Liver (tissue), 9 donors: ENCODE results near the gene FKBP5. TPM values are rescaled to one million over a fixed set of nuclear protein-coding genes. Genes with fewer than 3 reads are reported as not detected.
"Not testable (repeated sequence)": the region's sequence is repeated elsewhere in the genome, so short reads cannot be mapped to it uniquely, and the experiment has no call there.

Experiments used
- DNase-seq: peaks from one replicate; pipeline ENCODE4 v3.0.0-alpha.2; 2017; ENCODE audit warnings: low spot score
- H3K27ac ChIP-seq, 2 donors: one replicate each; pipeline ENCODE4 v1.7.0; 2013; ENCODE audit warnings: inconsistent platforms in 2 of 2, low read length in 2 of 2, control low read depth in 1 of 2, low read depth in 1 of 2, mild to moderate bottlenecking in 1 of 2
- H3K27me3 ChIP-seq, 4 donors: one replicate each; pipeline versions ENCODE4 v1.6.1 to v1.7.0; 2013; ENCODE audit warnings: low read length in 3 of 4, inconsistent platforms in 1 of 4, mild to moderate bottlenecking in 1 of 4, moderate library complexity in 1 of 4; ENCODE audit not compliant: control insufficient read depth in 4 of 4, insufficient read depth in 4 of 4
- H3K36me3 ChIP-seq, 4 donors: one replicate each; pipeline versions ENCODE4 v1.6.1 to v1.7.0; 2013; ENCODE audit warnings: low read length in 3 of 4, mild to moderate bottlenecking in 3 of 4, low read depth in 1 of 4, moderate library complexity in 1 of 4; ENCODE audit not compliant: control insufficient read depth in 4 of 4, insufficient read depth in 3 of 4
- H3K4me1 ChIP-seq, 4 donors: one replicate each; pipeline versions ENCODE4 v1.6.1 to v1.7.0; 2013; ENCODE audit warnings: low read length in 3 of 4, mild to moderate bottlenecking in 3 of 4, moderate library complexity in 1 of 4; ENCODE audit not compliant: control insufficient read depth in 4 of 4, insufficient read depth in 4 of 4
- H3K4me3 ChIP-seq, 3 donors: one replicate each; pipeline versions ENCODE4 v1.6.1 to v1.7.0; 2013; ENCODE audit warnings: low read length in 3 of 3, control low read depth in 1 of 3, low read depth in 1 of 3, mild to moderate bottlenecking in 1 of 3
- H3K9ac ChIP-seq, 2 donors: one replicate each; pipeline ENCODE4 v1.7.0; 2013; ENCODE audit warnings: low read length in 2 of 2, mild to moderate bottlenecking in 2 of 2, moderate library complexity in 2 of 2, control low read depth in 1 of 2, low read depth in 1 of 2
- H3K9me3 ChIP-seq, 4 donors: one replicate each; pipeline versions ENCODE4 v1.6.1 to v1.7.0; 2013; ENCODE audit warnings: low read length in 3 of 4; ENCODE audit not compliant: control insufficient read depth in 4 of 4
- EGR1 ChIP-seq, 2 donors: IDR thresholded peaks; 2 replicates each; pipeline ENCODE4 v1.6.1; 2016 to 2018; ENCODE audit warnings: antibody characterized with exemption in 2 of 2, low read depth in 2 of 2
- FOXA1 ChIP-seq: IDR thresholded peaks from 2 replicates; pipeline ENCODE4 v1.6.1; 2016; ENCODE audit warnings: antibody characterized with exemption
- FOXA2 ChIP-seq: IDR thresholded peaks from 2 replicates; pipeline ENCODE4 v1.6.1; 2016; ENCODE audit warnings: antibody characterized with exemption
- GABPA ChIP-seq, 2 donors: IDR thresholded peaks in 1 of 2; conservative IDR thresholded peaks in 1 of 2; 2 replicates each; pipeline ENCODE4 v1.6.1; 2016; ENCODE audit warnings: antibody characterized with exemption in 2 of 2, mild to moderate bottlenecking in 1 of 2, moderate library complexity in 1 of 2
- HNF4A ChIP-seq, 2 donors: conservative IDR thresholded peaks; 2 replicates each; pipeline ENCODE4 v1.6.1; 2016; ENCODE audit warnings: antibody characterized with exemption in 2 of 2, mild to moderate bottlenecking in 2 of 2
- JUND ChIP-seq, 2 donors: IDR thresholded peaks; 2 replicates each; pipeline ENCODE4 v1.6.1; 2016; ENCODE audit warnings: antibody characterized with exemption in 2 of 2
- MAX ChIP-seq: IDR thresholded peaks from 2 replicates; pipeline ENCODE4 v1.6.1; 2016; ENCODE audit warnings: antibody characterized with exemption
- RAD21 ChIP-seq, 2 donors: IDR thresholded peaks; 2 replicates each; pipeline ENCODE4 v1.6.1; 2016; ENCODE audit warnings: antibody characterized with exemption in 2 of 2, mild to moderate bottlenecking in 2 of 2
- SP1 ChIP-seq: IDR thresholded peaks from 2 replicates; pipeline ENCODE4 v1.6.1; 2018; ENCODE audit warnings: antibody characterized with exemption, mild to moderate bottlenecking
- TAF1 ChIP-seq: conservative IDR thresholded peaks from 2 replicates; pipeline ENCODE4 v1.6.1; 2016; ENCODE audit warnings: antibody characterized with exemption, mild to moderate bottlenecking
- WGBS: extraction: QIAGEN DNeasy Blood & Tissue Kit; methylation state at CpG from one replicate; pipeline ENCODE4 v1.1.7; 2013; 5-methylcytosine and 5-hydroxymethylcytosine counted together
- polyA plus RNA-seq, 2 donors: library from polyadenylated mRNA; stranded (reverse) in 1 of 2; unstranded in 1 of 2; fragments of 200-250 nt in 1 of 2; fragments of >200 nt in 1 of 2; fragmentation: Nextera tagmentation in 1 of 2; extraction: Ambion mirVana in 1 of 2; gene quantifications; one replicate each; pipeline versions ENCODE4 v1.2.1 to v1.2.3, GENCODE V29; 2013 to 2015
- total RNA-seq, 2 donors: library from RNA; depleted of rRNA; stranded (reverse); fragments of >200 nt; gene quantifications; one replicate each; pipeline ENCODE4 v1.2.3, GENCODE V29; 2014
- TF ChIP-seq, protein P1 (sequence below): IDR thresholded peaks from 2 replicates; pipeline ENCODE4 v1.6.1; 2016; ENCODE audit warnings: antibody characterized with exemption
- TF ChIP-seq, protein P2 (sequence below): IDR thresholded peaks from 2 replicates; pipeline ENCODE4 v1.6.1; 2016; ENCODE audit warnings: antibody characterized with exemption
- TF ChIP-seq, protein P3 (sequence below): IDR thresholded peaks from 2 replicates; pipeline ENCODE4 v1.6.1; 2016; ENCODE audit warnings: antibody characterized with exemption, mild to moderate bottlenecking
- donor health status: healthy.
- donor health status: healthy.
- donor health status: healthy.
- donor health status: healthy.
- donor health status: healthy.

The FKBP5 gene
- total and polyA plus RNA-seq, 4 donors = 10.3 to 132 (median 63.7) TPM

- Histone ChIP-seq H3K4me1 (no peaks in the 10 kb centered on the region), H3K27me3 (no peaks in the 10 kb centered on the region), H3K27ac (no peak overlapping the region), H3K9ac (no peak overlapping the region), H3K4me3 (no peak overlapping the region), H3K9me3 (no peaks in the 10 kb centered on the region), H3K36me3 (no peaks in the 10 kb centered on the region)
- DNase-seq = no peak
- WGBS = 97% methylated on average over 2 of the region's 2 CpGs
- TF ChIP-seq, protein P1, sequence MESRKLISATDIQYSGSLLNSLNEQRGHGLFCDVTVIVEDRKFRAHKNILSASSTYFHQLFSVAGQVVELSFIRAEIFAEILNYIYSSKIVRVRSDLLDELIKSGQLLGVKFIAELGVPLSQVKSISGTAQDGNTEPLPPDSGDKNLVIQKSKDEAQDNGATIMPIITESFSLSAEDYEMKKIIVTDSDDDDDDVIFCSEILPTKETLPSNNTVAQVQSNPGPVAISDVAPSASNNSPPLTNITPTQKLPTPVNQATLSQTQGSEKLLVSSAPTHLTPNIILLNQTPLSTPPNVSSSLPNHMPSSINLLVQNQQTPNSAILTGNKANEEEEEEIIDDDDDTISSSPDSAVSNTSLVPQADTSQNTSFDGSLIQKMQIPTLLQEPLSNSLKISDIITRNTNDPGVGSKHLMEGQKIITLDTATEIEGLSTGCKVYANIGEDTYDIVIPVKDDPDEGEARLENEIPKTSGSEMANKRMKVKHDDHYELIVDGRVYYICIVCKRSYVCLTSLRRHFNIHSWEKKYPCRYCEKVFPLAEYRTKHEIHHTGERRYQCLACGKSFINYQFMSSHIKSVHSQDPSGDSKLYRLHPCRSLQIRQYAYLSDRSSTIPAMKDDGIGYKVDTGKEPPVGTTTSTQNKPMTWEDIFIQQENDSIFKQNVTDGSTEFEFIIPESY = no peak
Measured at GRCh38 chr6:35541836-35542235, 146.9 kb downstream of the FKBP5 start.

DNA sequence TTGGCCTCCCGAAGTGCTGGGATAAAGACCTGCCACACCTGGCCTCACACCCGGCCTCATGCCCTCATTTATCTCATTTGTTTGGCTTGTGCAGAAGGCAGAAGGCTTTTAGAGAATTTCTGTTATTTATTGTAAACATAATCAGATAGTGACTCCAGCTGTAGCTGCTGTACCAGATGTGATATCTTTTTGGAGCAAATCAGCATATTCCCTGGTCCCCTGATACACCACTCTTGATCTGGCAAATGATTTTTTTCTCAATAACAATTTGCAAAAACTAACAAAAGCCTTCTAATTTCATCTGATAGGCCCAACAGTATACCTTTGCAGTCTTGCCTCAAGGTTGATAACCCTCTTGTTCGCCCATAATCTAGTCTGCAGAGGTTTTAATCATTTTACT lies 149.5 kb downstream of the FKBP5 start:
- Histone ChIP-seq H3K4me3 (no peak overlapping the region), H3K9ac (no peak overlapping the region), H3K4me1 (no peaks in the 10 kb centered on the region), H3K27me3 (no peaks in the 10 kb centered on the region), H3K9me3 (no peaks in the 10 kb centered on the region), H3K27ac (no peak overlapping the region), H3K36me3 (no peaks in the 10 kb centered on the region)
- WGBS = 86% methylated on average over 3 of the region's 3 CpGs
- DNase-seq = no peak
- TF ChIP-seq GABPA (IDR thresholded peaks at IDR 0.05 in 1 of 2, conservative IDR thresholded peaks at IDR 0.05 in 1 of 2) = no peak
- no peak for TF ChIP-seq FOXA2
- TF ChIP-seq JUND (IDR thresholded peaks at IDR 0.05) = no peak
- TF ChIP-seq, protein P2, sequence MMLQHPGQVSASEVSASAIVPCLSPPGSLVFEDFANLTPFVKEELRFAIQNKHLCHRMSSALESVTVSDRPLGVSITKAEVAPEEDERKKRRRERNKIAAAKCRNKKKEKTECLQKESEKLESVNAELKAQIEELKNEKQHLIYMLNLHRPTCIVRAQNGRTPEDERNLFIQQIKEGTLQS = no peak
- TF ChIP-seq TAF1 = no peak
- TF ChIP-seq HNF4A (conservative IDR thresholded peaks at IDR 0.05) = no peak
- TF ChIP-seq EGR1 (IDR thresholded peaks at IDR 0.05; ENCODE audit: low read depth in 2 of 2) = no peak
- no peak for TF ChIP-seq RAD21 (IDR thresholded peaks at IDR 0.05)
- TF ChIP-seq, protein P1 = no peak
- no peak for TF ChIP-seq MAX
- TF ChIP-seq, protein P3, sequence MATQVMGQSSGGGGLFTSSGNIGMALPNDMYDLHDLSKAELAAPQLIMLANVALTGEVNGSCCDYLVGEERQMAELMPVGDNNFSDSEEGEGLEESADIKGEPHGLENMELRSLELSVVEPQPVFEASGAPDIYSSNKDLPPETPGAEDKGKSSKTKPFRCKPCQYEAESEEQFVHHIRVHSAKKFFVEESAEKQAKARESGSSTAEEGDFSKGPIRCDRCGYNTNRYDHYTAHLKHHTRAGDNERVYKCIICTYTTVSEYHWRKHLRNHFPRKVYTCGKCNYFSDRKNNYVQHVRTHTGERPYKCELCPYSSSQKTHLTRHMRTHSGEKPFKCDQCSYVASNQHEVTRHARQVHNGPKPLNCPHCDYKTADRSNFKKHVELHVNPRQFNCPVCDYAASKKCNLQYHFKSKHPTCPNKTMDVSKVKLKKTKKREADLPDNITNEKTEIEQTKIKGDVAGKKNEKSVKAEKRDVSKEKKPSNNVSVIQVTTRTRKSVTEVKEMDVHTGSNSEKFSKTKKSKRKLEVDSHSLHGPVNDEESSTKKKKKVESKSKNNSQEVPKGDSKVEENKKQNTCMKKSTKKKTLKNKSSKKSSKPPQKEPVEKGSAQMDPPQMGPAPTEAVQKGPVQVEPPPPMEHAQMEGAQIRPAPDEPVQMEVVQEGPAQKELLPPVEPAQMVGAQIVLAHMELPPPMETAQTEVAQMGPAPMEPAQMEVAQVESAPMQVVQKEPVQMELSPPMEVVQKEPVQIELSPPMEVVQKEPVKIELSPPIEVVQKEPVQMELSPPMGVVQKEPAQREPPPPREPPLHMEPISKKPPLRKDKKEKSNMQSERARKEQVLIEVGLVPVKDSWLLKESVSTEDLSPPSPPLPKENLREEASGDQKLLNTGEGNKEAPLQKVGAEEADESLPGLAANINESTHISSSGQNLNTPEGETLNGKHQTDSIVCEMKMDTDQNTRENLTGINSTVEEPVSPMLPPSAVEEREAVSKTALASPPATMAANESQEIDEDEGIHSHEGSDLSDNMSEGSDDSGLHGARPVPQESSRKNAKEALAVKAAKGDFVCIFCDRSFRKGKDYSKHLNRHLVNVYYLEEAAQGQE = no peak
- TF ChIP-seq FOXA1 = no peak
- no peak for TF ChIP-seq SP1

GRCh38 chr6:35535847-35536246 lies 152.9 kb downstream of the FKBP5 start:
- 86% methylated on average over 6 of the region's 6 CpGs for WGBS
- not testable (repeated sequence) for DNase-seq, H3K9me3 ChIP-seq, H3K9ac ChIP-seq, H3K27ac ChIP-seq, H3K27me3 ChIP-seq, H3K4me3 ChIP-seq, H3K36me3 ChIP-seq, H3K4me1 ChIP-seq
